LNCAP (cell line): ENCODE data around the gene RASAL2.

ENCODE experiments used
- CTCF ChIP-seq: fragments of 450-650 bp; IDR thresholded peaks from 2 replicates; pipeline ENCODE4 v1.5.1; 2017; ENCODE audit warnings: mild to moderate bottlenecking

RASAL2 gene

GRCh38 chr1:178417858-178418257, 324.0 kb downstream of the RASAL2 start:
- no peak for TF ChIP-seq CTCF

GRCh38 chr1:178418284-178418955, 324.5 kb downstream of the RASAL2 start:
- TF ChIP-seq CTCF: no peak

DNA sequence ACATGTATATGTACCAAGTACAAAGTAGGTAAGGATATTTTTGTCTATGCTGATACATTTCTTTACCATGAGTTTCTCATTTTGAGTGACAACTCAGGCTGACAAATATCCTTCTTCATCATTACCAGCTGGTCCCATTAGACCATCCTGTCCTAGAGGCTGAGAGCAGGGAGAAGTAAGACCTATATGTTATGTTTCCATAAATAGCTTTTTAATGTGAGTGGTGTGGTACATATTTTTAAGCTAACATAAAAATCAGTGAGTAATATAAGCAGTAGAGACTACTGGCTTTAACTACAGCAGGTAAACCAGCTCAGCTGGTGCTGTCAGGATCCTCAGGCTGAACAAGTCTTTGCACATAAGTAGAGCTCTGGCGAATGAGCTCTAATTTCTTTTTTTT, 340.5 kb downstream of the RASAL2 start:
- TF ChIP-seq CTCF: no peak

DNA sequence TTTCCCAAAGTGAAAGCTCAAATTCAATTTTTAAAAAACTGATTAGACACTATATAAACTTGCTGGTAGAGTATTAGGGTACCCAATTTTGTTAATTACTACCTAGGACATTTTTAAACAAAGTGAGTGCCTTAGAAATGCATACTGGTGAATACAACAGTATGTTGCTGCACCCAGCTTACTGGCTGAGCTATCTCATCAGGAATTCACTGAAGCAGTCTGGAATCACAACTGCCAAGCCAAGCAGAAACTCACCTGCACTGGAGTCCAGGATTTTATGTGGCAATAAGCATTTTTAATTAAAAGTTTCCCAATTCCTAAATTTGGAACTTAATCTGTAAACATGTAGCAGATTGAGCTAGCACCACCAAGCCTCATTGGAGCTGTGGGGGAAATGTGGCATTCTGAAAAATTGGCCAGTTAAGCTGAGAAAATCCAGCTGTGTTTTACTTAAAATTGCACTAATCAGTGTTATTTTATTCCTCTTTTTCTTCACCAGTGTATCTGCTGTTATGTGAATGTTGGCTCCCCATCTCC, 341.1 kb downstream of the RASAL2 start:
- TF ChIP-seq CTCF: no peak

- no peak for TF ChIP-seq CTCF
Measured at GRCh38 chr1:178436899-178437298, 343.0 kb downstream of the RASAL2 start.

DNA sequence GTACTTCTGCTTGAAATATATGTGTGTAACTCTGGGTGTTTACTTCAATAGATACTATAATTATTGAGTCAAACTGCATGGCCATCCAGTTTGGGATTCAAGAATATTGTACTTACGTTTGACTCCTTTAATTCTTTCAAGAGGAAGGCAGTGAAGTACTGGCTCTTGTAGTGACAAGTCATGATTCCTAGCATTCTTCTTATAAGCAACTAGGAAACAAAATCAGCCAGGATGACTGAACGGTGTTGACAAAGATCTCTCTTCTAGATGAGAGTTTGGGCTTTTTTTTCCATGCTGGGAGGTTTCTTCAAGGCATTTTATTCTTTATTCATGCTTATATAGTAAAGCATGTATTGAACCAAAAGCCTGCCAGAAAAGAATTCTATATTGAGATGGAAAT, 344.5 kb downstream of the RASAL2 start:
- TF ChIP-seq CTCF: no peak

DNA sequence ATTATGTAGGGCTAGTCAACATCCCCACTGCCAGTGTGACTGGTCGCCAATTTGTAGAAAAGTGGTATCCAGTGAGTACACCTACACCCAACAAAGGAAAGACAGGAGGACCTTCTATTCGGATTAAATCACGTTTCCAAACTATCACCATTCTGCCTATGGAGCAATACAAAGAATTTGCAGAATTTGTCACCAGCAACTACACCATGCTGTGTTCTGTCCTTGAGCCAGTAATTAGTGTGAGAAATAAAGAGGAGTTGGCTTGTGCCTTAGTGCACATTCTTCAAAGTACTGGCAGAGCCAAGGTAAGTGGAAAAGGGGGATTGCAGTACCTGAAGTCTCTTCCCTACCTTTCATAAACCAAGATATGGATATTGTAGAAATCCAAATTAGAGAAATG, 349.0 kb downstream of the RASAL2 start:
- TF ChIP-seq CTCF: no peak

DNA sequence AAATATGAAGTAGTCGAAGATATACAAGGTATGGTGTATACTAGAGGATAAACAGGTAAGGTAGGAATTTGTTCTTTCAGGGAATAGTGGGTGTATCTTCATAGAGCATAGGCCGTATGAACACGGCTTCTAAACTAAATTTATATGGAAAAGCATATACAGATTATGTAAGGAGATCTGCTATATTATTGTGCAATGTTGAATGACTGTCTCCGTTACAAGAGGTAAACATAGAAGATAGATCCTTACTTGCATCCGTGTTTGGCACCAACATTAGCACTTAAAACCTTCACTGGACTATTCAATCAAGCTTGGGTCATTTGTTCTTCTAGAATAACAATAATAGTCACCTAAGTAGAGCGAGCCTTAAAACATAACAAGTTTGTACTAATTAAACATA, 357.0 kb downstream of the RASAL2 start:
- TF ChIP-seq CTCF: no peak
